ENCODE measurements around the gene ABCB1.

DNA sequence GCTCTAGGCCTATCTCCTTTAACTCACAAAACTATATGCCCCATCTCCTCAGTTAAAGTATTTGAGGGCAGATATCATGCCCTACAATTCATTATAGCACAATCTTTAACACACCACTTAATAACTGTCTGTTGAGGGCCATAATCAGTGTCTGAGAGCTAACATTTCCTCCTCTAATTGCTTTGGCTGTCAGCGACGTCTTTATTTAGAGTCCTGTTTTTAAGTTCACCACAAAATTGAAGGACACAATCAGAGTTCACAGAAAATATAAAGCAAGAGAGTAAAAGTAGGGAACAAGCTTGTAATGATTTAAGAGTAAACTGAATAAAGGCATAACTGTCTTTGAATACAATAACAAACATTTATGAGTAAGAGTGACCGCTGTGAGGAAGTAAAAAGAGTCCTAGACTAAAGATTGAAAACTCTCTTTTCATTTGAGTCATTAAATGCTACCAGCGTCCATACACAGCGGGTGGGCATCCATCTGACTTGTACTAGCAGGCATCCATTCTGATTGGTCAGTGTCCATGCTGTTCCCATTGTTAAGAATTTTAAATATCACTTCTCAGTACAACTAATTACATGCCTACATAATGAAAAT, 86.8 kb downstream of the ABCB1 start:
- TF ChIP-seq POLR2AphosphoS5 (IDR thresholded peaks at IDR 0.05), result no peak
- TF ChIP-seq CTCF (IDR thresholded peaks at IDR 0.05; ENCODE audit: poor library complexity, severe bottlenecking), result no peak

Measured in neural cell (in vitro differentiated cells).